ENCODE results near the gene AKAP10.

- TF ChIP-seq CTCF (IDR thresholded peaks at IDR 0.05) (no peak), ZFX (IDR thresholded peaks at IDR 0.05; ENCODE audit: borderline replicate concordance) (no peak)
Observed at GRCh38 chr17:19973156-19973555, 4.5 kb downstream of the AKAP10 start.

Data from 22Rv1 (cell line).